Measurements from ENCODE around the gene PHKG1.
"Not testable (repeated sequence)": the region's sequence is repeated elsewhere in the genome, so short reads cannot be mapped to it uniquely, and the experiment has no call there.

The PHKG1 gene

DNA sequence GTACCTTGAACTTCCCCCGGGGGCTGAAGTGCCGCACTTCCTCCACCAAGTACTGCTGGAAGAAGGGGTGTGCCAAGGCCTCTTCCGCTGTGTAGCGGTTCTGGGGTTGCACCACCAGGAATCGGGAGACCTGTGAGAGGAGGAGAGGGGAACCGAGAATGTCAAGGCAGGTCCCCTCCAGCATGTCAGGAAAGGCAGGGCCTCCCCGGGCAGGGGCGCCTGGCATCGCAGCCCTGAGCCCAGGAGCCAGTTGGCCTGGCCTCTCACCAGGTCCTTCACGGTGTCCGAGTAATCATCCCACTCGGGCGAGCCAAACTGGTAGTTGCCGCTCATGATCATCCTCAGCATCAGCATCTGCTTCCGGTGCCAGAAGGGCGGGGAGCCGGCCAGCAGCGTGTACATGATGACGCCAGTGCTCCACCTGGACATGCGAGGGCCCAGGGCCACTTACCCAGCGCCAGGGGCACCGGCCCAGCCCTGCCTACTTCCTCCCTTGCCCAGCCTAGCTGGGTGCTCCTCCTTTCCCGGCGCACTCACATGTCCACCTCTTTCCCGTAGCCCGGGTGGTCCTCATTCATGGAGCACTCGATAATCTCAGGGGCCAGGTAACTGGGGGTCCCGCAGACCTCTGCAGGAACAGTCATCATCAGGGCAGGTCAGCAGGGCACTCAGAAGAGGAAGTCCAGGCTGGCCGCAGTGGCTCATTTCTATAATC is 11.0 kb downstream of the PHKG1 start:
- no peak for DNase-seq

DNA sequence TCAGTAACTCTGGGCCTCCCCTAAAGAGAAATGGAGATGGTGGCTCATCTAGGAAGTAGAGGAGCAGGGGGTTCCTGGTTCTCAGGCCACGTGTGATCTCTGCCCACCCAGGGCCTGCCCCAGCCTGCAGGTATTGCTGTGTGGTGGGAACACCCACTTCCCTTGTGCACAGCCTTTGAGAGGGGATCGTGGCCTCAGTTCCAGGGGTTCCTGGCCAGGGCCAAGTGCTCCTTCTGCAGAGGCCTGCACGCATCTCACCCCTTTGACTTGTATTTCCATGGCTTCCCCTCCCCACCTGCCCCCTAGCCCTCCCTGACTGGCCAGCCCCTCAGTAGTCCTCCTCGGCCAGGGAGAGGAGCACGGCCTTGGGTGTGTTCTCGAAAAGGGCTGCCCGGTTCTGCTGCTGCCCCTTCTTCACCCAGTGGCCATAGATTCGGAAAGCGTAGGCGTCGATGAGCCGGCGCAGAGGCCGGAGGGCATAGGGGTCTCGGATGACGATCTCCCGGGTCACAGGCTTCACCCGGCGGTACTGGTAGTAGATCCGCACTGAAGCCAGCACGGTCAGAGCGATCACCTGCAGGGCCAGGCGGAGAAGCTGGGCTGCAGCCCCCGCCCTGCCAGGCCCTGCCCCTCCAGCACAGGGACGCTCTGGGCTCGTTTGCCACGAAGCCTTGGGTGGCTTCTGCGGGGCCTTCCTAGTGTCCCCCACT is 11.9 kb downstream of the PHKG1 start:
- DNase-seq: not testable (repeated sequence)

DNA sequence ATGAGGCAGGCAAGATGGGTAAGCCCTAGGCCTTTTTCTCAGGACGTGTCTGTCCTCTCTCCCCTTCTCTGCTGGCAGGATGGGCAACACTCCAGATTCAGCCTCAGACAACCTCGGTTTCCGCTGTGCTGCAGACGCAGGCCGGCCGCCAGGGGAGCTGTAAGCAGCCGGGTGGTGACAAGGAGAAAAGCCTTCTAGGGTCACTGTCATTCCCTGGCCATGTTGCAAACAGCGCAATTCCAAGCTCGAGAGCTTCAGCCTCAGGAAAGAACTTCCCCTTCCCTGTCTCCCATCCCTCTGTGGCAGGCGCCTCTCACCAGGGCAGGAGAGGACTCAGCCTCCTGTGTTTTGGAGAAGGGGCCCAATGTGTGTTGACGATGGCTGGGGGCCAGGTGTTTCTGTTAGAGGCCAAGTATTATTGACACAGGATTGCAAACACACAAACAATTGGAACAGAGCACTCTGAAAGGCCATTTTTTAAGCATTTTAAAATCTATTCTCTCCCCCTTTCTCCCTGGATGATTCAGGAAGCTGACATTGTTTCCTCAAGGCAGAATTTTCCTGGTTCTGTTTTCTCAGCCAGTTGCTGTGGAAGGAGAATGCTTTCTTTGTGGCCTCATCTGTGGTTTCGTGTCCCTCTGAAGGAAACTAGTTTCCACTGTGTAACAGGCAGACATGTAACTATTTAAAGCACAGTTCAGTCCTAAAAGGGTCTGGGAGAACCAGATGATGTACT is 13.1 kb downstream of the PHKG1 start:
- no peak for DNase-seq

DNA sequence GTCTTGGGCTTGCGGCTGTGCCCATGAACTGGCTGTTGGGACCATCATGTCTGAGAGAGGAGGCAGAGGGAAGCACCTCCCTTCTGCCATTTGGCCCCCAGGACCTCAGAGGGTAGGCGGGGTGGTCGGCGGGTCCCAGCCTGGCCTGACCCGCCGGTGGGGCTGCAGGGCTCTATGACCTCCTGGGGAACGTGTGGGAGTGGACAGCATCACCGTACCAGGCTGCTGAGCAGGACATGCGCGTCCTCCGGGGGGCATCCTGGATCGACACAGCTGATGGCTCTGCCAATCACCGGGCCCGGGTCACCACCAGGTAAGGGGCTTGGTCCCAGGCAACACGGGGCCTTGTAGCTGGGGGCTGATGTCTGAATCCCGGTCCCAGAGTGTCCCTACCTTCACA is 14.6 kb downstream of the PHKG1 start:
- DNase-seq: no peak

DNA sequence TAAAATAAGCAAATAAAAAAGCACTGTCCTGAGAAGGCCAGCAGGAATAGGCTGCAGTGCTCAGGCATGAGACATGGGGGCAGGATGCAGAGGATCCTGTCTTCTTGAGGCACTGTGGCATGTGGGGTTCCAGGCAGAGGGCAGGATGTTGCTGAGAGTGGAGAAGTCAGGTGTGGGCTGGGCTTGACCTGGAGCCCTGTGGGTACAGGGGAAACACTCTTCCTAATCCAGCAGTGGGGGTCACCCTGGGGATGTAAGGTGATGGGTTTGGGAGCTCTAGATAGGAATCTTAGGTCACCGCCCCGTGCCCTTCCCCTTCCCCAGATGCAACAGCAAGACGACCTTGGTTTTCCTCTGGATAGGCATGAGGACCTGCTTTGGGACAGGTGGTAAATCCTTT is 15.1 kb downstream of the PHKG1 start:
- no peak for DNase-seq

DNA sequence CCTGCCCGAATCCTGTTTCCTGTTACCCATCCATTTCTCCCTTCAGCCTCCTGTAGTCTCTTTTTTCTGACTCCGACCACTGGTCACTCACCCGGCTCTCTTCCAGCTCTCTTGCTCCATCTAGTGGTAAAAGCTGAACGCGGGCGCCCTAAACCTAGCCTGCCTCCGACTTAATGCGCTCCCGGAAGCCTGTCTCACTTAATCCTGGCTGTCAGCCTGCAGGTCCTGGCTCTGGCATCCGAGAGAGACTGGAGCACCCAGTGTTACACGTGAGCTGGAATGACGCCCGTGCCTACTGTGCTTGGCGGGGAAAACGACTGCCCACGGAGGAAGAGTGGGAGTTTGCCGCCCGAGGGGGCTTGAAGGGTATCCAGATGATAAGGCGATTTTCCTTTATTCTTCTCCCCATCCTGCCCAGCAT is 18.4 kb downstream of the PHKG1 start:
- peak; percentile 74 for DNase-seq

DNA sequence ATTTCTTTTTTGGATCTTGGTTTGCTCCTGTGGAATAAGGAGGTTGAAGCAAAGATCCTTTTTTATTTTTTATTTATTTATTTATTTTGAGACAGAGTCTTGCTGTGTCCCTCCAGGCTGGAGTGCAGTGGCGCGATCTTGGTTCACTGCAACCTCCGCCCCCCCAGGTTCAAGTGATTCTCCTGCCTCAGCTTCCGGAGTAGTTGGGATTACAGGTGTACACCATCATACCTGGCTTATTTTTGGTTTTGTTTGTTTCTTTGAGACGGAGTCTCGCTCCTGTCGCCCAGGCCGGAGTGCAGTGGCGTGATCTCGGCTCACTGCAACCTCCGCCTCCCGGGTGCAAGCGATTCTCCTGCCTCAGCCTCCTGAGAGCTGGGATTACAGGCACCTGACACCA is 26.4 kb downstream of the PHKG1 start:
- DNase-seq: not testable (repeated sequence)

DNA sequence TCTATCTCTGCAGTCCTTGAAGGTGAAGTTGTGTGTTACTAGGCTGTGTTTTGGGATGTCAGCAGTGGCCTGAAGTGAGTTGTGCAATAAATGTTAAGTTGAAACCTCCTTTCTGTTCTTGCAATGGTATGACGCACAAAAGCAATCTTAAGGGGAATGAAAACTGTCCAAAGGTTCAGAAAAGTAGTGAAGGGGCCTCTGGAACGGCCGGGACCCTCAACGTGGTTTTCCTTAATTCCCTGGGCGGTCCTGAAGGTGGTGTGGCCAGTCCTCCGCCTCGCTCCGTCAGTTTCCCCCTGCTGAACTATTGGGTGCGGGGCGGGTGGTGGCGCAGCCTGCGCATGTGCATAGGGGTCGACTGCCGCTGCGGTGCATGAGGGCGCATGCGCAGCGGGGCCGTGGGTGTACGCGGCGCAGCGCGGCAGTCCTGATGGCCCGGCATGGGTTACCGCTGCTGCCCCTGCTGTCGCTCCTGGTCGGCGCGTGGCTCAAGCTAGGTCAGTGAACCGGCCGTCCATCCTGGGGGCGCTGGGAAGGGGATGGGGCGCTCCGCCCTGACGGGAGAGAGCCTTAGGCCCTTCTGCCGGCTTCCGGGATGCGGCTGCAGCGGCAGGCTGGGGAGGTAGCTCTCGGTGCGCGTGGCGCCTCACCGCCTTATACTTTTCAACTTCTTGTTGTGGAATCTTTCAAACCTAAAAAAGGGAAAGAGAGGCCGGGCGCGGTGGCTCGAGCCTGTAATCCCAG is 28.7 kb downstream of the PHKG1 start, which contains the start of gene SUMF2:
TSS of gene SUMF2 (plus strand) at position 405 of the 744 bp plus-strand sequence. CDS start at position 431, 26 bp downstream.
- peak; percentile 93 for DNase-seq

DNA sequence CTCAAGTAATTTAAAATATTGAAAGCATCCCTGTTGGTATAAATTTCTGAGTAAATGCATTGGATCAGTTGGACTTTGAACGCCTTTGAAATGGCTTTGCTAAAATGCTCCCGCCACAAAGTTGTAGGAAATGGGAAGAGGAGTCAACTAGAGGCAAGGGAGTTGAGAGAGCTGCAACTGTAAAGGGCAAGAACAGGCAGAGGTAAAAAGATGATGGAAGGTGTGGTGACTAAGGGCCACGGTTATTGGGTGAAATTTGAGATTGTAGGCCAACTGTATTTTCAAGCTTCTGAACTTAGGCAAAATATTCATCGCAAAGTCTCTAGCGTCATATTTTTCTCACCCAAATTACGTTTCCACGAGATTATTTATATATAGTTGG is 29.3 kb downstream of the PHKG1 start:
- DNase-seq: no peak

DNA sequence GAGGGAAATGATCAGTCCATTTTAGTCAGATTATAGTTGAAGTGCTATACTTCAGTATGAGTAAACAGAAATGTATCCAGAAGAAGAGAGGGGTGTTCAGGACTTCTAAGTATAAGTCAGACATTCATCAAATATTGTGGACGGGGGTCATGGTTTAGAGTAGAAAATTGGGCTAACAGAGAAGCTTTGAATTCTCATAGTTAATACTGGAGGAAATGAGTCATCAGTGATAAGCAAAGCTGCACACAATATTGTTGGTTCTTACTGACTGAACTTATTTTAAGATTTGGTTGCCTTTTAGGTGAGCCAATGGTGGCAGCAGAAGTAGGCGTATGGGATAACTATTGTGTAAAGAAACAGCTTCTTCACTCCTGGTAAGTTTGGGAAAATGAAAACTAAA is 30.4 kb downstream of the PHKG1 start:
- peak; percentile 36 for DNase-seq

DNA sequence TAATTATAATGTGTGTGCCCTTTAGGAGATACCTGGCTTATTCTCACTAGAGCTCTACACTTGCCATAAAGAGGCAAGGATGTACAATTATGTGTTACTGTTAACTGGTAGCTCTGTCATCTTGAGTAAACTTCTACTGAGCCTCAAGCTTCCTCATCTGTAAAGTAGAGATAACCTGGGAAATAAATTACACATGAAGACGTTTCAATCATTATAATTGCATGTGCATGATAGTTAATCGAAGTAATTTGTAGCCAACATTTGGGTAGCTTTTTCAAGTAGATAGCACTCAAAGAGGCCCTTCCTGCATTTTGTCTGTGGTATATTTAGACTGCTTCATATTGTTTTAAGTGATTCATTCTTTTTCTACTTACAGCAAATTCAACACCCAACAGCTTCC is 38.8 kb downstream of the PHKG1 start:
- DNase-seq: no peak

DNA sequence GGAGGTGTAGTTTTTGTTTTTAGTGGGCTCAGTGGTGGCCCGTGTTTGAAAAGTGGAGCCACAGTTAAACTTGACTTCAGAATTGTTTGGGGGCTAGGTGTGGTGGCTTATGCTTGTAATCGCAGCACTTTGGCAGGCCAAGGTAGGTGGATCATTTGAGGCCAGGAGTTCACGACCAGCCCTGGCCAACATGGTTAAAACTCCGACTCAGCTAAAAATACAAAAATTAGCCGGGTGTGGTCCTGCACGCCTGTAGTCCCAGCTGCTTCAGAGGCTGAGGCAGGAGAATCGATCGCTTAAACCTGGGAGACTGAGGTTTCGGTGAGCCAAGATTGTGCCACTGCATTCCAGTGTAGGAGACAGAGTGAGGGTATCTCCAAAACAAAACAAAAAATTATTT is 39.4 kb downstream of the PHKG1 start:
- no peak for DNase-seq

DNA sequence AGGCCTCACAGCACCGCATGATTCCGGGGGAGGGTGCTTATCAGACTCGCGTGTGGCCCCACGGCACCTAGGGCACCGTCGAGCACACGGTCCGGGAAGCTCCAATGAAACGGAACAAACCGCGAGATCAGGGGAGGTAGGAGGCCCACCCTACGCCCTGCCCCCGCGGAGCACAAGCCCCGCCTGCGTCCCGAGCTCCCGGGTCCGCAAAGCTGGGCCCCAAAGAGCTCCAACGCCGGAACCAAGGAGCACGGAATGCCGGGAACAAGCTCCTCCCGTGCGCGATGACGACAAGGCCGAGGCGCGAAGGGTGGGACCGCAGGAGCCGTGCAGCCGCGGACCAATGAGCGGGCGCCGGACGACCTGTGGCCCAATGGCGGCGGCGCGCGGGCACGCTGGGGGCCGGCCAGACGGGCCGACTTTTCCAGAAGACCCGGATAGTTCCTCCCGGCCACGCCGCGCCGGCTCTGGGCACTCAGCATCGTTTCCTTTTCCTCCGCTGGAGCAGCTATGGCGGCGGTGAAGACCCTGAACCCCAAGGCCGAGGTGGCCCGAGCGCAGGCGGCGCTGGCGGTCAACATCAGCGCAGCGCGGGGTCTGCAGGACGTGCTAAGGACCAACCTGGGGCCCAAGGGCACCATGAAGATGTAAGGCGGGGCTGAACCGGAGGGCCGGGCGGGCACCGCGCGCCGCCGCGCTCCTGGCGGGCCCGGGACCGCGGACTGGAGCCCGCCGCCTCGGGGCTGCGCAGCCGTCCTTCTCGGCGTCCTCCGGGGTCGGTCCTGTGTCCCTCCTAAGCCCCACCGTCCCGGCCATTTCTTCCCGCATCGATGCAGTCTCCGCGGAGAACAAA is 41.2 kb downstream of the PHKG1 start, which contains the start of the genes CCT6A and PSPH:
TSS of gene CCT6A (plus strand) at position 427 of the 853 bp plus-strand sequence. CDS start at position 511, 84 bp downstream.
TSS of gene PSPH (minus strand) at position 106 of the 853 bp plus-strand sequence. CDS start 30,232 bp downstream, outside the sequence.
- DNase-seq: peak; percentile 98

DNA sequence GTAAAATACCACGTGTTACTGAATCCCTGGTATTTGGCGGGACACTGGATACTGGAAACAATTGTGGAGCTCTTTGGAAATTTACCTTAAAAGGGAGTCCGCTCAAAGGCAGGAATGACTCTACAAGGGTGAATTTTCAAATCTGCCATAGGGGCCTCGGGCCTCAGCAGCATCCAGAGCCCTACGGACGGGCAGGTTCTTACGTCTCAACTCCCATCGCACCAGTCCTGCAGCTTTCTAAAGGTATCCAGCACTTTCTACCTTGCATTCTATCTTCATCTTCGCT is 41.8 kb downstream of the PHKG1 start:
- DNase-seq: no peak

DNA sequence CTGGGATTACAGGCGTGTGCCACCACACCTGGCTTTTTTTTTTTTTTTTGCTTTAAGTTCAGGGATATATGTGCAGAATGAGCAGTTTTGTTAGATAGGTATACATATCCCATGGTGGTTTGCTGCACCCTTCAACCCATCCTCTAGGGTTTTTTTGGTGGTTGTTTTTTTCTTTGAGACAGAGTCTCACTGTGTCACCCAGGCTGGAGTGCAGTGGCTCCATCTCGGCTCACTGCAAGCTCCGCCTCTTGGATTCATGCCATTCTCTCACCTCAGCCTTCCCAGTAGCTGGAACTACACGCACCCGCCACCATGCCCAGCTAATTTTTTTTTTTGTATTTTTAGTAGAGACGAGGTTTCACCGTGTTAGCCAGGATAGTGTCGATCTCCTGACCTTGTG is 44.0 kb downstream of the PHKG1 start:
- DNase-seq: peak; percentile 4

DNA sequence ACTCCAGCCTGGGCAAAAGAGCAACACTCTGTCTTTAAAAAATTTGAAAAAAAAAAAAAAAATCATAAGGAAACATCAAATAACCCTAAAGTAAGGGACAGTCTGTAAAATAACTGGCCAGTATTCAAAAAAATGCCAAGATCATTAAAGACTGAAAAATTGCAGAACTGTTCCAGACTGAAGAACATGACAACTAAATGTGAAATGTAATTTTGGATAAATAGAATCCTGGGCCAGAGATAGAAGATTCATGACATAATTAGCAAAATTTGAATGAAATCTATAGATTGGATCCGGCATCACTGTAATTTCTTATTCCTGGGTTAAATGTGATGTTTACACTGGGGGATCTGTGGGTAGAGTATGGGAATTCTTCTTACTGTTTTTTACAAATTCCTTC is 44.5 kb downstream of the PHKG1 start:
- no peak for DNase-seq

DNA sequence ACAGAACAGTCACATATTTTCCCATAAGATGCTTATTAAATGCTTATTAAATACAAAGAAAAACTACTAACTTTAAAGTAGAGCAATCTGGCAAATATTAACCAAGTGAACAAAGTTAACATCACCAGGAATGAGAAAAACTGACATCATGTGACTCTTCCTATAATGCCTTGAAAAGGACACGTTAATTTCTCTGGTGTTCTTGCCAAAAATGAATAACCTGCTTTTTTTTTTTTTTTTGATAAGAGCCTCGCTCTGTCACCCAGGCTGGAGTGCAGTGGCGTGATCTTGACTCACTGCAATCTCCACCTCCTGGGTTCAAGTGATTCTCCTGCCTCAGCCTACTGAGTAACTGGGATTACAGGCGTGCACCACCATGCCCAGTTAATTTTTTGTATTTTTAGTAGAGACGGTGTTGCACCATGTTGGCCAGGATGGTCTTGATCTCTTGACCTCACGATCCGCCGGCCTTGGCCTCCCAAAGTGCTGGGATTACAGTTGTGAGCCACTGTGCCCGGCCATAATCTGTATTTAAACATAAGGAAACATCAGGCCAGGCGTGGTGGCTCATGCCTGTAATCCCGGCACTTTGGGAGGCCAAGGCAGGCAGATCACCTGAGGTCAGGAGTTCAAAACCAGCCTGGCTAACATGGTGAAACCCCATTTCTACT is 45.2 kb downstream of the PHKG1 start:
- not testable (repeated sequence) for DNase-seq

DNA sequence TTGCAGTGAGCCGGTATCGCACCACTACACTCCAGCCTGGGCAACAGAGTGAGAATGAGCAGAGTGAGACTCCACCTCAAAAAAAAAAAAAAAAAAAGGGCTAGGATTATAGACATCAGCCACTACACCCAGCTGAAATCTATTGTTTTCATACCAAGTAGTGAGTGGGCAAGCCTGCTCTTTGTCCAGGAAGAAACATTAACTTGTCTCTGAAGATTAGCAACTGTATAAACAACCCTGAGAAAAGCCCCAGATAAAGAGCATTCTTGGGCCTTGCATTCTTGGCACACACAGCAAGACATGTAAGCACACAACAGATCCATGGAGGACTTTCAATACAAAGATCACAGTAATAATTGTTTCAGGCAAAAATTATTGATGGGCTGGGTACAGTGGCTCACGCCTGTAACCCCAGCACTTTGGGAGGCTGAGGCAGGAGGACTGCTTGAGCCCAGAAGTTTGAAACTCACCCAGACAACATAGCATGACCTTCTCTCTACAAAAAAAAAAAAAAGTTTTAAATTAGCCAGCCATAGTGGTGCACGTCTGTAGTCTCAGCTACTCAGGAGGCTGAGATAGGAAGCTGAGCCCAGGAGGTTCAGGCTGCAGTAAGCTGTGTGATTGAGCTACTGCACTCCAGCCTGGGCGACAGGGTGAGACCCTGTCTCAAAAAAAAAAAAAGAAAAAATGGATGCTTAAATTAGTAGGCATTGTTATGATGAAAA is 45.9 kb downstream of the PHKG1 start:
- DNase-seq: no peak

DNA sequence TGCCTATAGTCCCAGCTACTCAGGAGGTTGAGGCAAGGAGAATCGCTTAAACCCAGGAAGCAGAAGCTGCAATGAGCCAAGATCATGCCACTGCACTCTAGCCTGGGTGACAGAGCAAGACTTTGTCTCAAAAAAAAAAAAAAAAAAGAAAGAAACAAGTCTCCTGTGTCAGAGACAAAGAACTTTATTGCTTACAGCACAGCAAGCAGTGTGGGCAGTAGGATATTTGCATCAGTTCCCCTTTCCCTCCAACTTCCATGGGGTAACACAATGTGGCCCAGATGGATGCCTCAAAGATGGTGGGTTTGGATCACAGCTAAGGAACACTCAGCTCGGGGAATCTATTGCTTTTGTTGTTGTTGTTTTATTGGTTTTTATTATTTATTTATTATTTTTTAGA is 47.0 kb downstream of the PHKG1 start:
- DNase-seq: not testable (repeated sequence)

DNA sequence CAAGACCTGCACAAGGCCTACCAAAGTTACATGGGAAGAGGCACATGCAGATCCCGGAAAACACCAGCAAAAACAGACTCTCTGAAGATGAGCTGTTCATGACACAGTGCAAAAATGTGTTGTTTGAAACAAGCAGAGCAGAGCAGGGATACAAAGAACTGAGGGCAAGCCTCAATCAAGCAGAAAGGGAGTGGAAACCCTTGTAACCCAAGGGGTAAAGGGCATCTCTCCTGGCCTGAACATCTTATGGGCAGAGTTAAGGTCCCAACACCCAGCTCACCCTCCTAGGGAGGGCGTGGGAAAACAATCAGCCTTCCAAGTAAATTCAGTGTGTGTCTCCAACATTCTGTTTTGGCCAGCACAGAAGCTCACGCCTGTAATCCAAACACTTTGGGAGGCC is 52.0 kb downstream of the PHKG1 start:
- DNase-seq: no peak
